BE2C (cell line): ENCODE data around the gene FBXL19.
"Not testable (repeated sequence)": the region's sequence is repeated elsewhere in the genome, so short reads cannot be mapped to it uniquely, and the experiment has no call there.

Experiments
- DNase-seq: peaks from one replicate; pipeline ENCODE4 v3.0.0-alpha.2; 2020
- H3K27me3 ChIP-seq: fragments of 250-450 bp; sonication (Bioruptor Pico); 2 replicates; pipeline ENCODE4 v1.5.1; 2020; ENCODE audit warnings: mild to moderate bottlenecking
- H3K36me3 ChIP-seq: fragments of 250-450 bp; sonication (Bioruptor Pico); 2 replicates; pipeline ENCODE4 v1.5.1; 2020; ENCODE audit warnings: mild to moderate bottlenecking
- H3K4me1 ChIP-seq: fragments of 250-450 bp; sonication (Bioruptor Pico); 2 replicates; pipeline ENCODE4 v1.5.1; 2020
- H3K4me3 ChIP-seq: 2 replicates; pipeline ENCODE4 v1.5.1; 2011; ENCODE audit warnings: low read depth, low read length
- H3K9me3 ChIP-seq: fragments of 250-450 bp; sonication (Bioruptor Pico); 2 replicates; pipeline ENCODE4 v1.5.1; 2020
- TF ChIP-seq, protein P1 (sequence below): IDR thresholded peaks from 2 replicates; pipeline ENCODE4 v1.5.1; 2012; ENCODE audit warnings: mild to moderate bottlenecking, low read depth, low read length

FBXL19 gene

DNA sequence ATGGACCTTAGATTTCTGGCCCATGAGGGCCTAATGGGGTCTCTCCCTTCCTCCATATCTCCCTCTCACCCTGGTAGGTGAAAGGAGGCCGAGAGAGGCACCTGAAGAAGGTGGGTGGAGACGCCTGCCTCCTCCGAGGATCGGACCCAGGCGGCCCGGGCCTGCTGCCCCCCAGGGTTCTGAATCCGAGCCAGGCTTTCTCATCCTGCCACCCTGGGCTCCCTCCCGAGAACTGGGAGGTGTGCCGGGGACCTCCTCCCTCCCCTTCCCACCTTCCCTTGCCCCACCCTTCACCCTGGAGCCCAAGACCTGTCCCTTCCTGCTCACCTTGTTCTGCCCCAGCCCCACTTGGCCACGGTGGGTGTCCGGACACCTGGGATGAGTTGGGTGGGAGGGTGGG lies 5.0 kb downstream of the FBXL19 start:
- DNase-seq, result no peak
- H3K4me3 ChIP-seq, result no peak overlapping the region

GRCh38 chr16:30929167-30929566 lies 5.8 kb downstream of the FBXL19 start:
- TF ChIP-seq, protein P1, sequence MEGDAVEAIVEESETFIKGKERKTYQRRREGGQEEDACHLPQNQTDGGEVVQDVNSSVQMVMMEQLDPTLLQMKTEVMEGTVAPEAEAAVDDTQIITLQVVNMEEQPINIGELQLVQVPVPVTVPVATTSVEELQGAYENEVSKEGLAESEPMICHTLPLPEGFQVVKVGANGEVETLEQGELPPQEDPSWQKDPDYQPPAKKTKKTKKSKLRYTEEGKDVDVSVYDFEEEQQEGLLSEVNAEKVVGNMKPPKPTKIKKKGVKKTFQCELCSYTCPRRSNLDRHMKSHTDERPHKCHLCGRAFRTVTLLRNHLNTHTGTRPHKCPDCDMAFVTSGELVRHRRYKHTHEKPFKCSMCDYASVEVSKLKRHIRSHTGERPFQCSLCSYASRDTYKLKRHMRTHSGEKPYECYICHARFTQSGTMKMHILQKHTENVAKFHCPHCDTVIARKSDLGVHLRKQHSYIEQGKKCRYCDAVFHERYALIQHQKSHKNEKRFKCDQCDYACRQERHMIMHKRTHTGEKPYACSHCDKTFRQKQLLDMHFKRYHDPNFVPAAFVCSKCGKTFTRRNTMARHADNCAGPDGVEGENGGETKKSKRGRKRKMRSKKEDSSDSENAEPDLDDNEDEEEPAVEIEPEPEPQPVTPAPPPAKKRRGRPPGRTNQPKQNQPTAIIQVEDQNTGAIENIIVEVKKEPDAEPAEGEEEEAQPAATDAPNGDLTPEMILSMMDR, result no peak
- Histone ChIP-seq H3K27me3 (no peaks in the 10 kb centered on the region), H3K4me3 (no peak overlapping the region), H3K9me3 (no peaks in the 10 kb centered on the region), H3K36me3 (peaks cover 3% of the 10 kb centered on the region), H3K4me1 (peaks cover 3% of the 10 kb centered on the region; the same call in 1 of the 2 replicates)
- DNase-seq, result no peak

More for the DNA sequence above, 5.0 kb downstream of the FBXL19 start:
- peaks cover 3% of the 10 kb centered on the region; the same call in 1 of the 2 replicates for H3K4me1 ChIP-seq
- peaks cover 3% of the 10 kb centered on the region for H3K36me3 ChIP-seq
- TF ChIP-seq, protein P1, result no peak
- H3K27me3 ChIP-seq, result no peaks in the 10 kb centered on the region
- no peaks in the 10 kb centered on the region for H3K9me3 ChIP-seq

- no peaks in the 10 kb centered on the region for H3K27me3 ChIP-seq
- no peaks in the 10 kb centered on the region for H3K9me3 ChIP-seq
- DNase-seq, result no peak
- no peak overlapping the region for H3K4me3 ChIP-seq
- TF ChIP-seq, protein P1, result no peak
- H3K4me1 ChIP-seq, result peaks cover 3% of the 10 kb centered on the region; the same call in 1 of the 2 replicates
- peaks cover 3% of the 10 kb centered on the region for H3K36me3 ChIP-seq
Measured at GRCh38 chr16:30930160-30930571, 6.8 kb downstream of the FBXL19 start.

GRCh38 chr16:30931068-30931650 lies 7.8 kb downstream of the FBXL19 start:
- Histone ChIP-seq H3K27me3 (no peaks in the 10 kb centered on the region), H3K36me3 (peaks cover 3% of the 10 kb centered on the region)
- no peak for DNase-seq

GRCh38 chr16:30934827-30935557 lies 11.6 kb downstream of the FBXL19 start:
- Histone ChIP-seq H3K9me3 (no peaks in the 10 kb centered on the region), H3K4me3 (no peak overlapping the region), H3K4me1 (no peaks in the 10 kb centered on the region), H3K36me3 (no peaks in the 10 kb centered on the region; the same call in none of the 2 replicates), H3K27me3 (no peaks in the 10 kb centered on the region)
- DNase-seq, result peak; percentile 71
- TF ChIP-seq, protein P1, result peak; percentile 73

More at GRCh38 chr16:30931068-30931650, 7.8 kb downstream of the FBXL19 start:
- TF ChIP-seq, protein P1, result no peak
- H3K4me1 ChIP-seq, result peaks cover 3% of the 10 kb centered on the region; the same call in 1 of the 2 replicates
- H3K4me3 ChIP-seq, result no peak overlapping the region
- H3K9me3 ChIP-seq, result no peaks in the 10 kb centered on the region

DNA sequence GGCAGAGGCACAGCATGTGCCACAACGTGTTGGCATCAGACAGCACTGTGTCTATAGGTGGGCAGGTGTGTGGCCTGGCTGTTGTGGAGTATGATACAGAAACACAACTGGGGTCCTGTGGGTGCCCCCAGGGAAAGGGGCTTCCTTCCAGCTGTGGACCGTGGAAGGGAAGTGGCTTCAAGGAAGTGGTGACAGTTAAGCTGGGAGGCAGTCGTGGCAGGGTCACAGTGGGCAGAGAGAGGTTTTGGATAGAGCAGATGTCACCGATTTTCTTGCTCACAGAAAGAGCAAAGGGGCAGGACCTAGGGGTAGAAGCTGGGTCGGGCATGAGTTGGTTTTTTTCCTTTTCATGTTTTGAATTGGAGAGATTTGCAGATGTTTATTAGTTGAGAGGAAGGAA lies 14.3 kb downstream of the FBXL19 start:
- Histone ChIP-seq H3K27me3 (no peaks in the 10 kb centered on the region), H3K4me3 (no peak overlapping the region), H3K9me3 (no peaks in the 10 kb centered on the region), H3K4me1 (peaks cover 5% of the 10 kb centered on the region), H3K36me3 (peaks cover 6% of the 10 kb centered on the region)
- DNase-seq, result no peak
- TF ChIP-seq, protein P1, result no peak

GRCh38 chr16:30939571-30939970 lies 16.2 kb downstream of the FBXL19 start:
- peaks cover 15% of the 10 kb centered on the region for H3K36me3 ChIP-seq
- not testable (repeated sequence) for H3K4me1 ChIP-seq, H3K9me3 ChIP-seq, H3K4me3 ChIP-seq, DNase-seq, H3K27me3 ChIP-seq
